ES-I3 (cell line): Measurements from ENCODE around the gene CANT1.
A peak's percentile ranks its signal among the peaks of the same experiment; 100 is the strongest.

Source experiments
- H3K36me3 ChIP-seq: 2 replicates; pipeline ENCODE4 v1.6.1; 2013; ENCODE audit warnings: mild to moderate bottlenecking, low read length, control low read depth, moderate library complexity; ENCODE audit not compliant: insufficient read depth
- H3K4me1 ChIP-seq: 2 replicates; pipeline ENCODE4 v1.6.1; 2013; ENCODE audit warnings: mild to moderate bottlenecking, control low read depth, low read length; ENCODE audit not compliant: insufficient read depth
- H3K9ac ChIP-seq: 2 replicates; pipeline ENCODE4 v1.6.1; 2013; ENCODE audit warnings: low read depth, mild to moderate bottlenecking, low read length, moderate library complexity
- H3K9me3 ChIP-seq: 2 replicates; pipeline ENCODE4 v1.6.1; 2013; ENCODE audit warnings: mild to moderate bottlenecking, low read length, moderate library complexity; ENCODE audit not compliant: control insufficient read depth, insufficient read depth

CANT1 gene

DNA sequence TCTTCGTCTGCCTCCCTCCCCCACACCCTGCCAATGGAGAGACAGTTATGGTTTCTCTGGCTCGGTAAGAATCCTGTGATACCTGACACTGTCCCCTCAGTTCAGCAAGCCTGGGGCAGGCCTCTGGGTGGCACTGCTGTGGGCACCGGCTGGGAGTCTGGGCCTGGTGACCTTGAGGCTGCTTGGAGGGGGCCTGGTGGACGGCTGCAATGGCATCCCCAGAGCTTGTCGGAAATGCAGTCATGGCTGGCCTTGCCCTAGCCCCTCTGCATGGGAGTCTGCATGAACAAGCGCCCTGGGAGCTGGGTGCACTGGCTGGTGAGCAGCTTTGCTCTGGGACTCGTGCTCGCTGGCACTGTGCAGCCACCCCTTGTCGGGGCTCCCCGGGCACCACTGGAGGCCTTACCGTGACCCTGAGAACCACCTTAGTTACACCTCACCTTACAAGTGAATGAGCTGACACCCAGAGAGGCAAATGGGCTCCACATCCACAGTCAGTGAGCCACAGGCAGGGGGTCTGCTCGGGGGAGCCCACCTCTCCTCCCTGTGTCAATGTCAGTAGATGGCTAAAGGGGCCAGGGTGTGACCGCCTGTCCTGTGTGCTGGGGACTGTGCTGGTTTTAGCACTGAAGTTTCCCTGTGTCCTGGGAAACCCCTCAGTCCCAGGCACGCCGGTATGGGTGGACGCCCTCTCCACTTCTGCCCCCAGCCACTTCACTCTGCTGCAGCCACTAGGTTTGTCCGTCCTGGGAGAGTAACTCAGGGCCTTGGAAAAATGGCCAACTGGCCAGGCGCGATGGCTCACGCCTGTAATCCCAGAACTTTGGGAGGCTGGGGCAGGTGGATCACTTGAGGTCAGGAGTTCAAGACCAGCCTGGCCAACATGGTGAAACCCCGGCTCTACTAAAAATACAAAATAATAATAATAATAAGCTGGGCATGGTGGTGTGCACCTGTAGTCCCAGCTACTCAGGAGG is 31.3 kb downstream of the CANT1 start:
- no peaks in the 10 kb centered on the region for H3K9me3 ChIP-seq
- no peaks in the 10 kb centered on the region for H3K36me3 ChIP-seq
- peaks cover 7% of the 10 kb centered on the region; the same call in 1 of the 2 replicates for H3K4me1 ChIP-seq
- H3K9ac ChIP-seq, result no peak overlapping the region

DNA sequence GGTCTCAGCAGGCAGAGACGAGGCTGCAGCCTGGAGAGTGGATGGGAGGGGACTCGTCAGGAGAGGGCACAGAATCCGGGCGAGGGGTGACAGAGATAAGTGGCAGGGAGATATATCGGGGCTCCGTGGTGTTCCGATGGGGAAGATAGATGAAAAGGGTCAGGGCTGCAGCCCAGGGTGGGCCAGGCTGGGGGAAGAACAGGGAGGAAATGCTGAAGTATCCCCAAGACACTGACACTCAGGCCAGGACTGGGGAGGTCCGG is 32.0 kb downstream of the CANT1 start:
- H3K4me1 ChIP-seq, result peaks cover 7% of the 10 kb centered on the region; the same call in 1 of the 2 replicates
- no peaks in the 10 kb centered on the region for H3K36me3 ChIP-seq
- H3K9me3 ChIP-seq, result no peaks in the 10 kb centered on the region
- no peak overlapping the region for H3K9ac ChIP-seq

DNA sequence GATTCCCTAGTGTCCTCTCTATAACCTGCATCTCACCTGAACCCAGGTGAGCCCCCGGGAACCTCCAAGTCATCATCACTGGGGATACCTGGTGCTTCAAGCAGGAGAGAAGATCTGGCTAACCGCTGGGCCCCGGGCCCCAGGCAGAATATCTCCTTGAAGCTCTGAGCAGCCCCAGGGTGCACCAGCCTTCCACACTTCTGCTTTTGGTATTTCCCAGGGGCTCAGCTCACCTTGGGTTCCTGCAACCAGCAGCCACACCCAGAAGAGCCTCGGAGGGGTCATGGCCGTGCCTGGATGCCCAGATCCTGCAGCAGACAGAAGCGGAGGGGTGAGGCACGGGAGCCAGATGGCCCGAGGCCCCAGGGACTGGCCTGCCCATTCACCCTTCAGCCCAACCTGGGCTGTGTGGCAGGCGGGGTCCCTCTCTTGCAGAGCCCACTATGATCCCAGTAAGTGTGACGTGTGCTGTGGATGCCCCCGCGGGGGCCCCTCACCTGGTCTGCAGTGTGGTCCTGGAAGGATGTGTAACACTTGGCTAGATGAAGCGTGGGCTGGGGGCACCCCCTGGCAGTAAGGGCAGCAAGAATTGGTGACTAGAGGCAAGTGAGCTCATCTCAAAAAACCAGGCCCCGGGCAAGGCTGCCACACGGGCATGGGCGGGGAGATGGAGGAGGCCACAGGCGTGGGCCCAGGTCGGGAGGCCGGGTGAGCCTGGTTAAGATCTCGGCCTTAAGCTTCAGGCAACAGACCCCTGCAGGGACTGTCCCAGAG is 32.5 kb downstream of the CANT1 start:
- Histone ChIP-seq H3K9ac (no peak overlapping the region), H3K4me1 (peaks cover 7% of the 10 kb centered on the region; the same call in 1 of the 2 replicates), H3K36me3 (no peaks in the 10 kb centered on the region)

DNA sequence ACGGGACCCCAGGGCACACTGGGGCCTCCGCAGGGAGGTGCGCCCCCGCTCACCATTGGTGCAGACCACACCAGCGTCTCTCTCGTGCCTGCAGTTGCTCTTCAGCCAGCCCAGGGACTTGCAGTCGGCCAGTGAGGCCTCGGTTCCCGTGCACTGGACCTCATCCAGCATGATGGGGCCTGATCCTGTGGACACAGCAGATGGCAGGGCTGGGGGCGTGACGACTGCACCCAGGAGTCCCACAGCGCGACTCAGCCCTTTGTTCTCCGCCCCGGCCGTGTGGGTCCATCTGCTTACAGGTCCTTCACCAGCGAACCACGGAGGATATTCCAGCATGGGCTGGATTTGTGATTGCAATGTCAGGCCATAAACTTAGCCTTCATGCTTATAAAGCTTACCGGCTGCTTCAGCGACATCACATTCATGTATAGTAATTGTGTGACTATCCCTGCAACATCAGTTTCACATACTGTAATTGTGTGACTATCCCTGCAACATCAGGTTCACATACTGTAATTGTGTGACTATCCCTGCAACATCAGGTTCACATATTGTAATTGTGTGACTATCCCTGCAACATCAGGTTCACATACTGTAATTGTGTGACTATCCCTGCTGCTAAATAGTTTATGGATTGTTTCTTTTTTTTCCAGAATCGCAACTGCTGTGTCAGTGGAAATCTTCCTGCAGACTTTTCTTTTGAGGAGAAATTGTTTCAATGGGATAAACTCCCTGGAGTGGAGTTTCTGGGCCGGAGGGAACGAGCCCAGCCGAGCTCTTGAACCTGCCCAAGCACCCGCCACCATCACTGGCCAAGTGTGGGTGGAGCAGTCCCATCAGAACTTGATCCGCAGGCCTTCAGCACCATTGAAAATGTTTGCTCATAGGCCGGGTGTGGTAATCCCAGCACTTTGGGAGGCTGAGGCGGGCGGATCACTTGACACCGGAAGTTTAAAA is 34.7 kb downstream of the CANT1 start:
- Histone ChIP-seq H3K9ac (peak overlapping the region; percentile 47; the same call in 1 of the 2 replicates), H3K4me1 (peaks cover 3% of the 10 kb centered on the region; the same call in 1 of the 2 replicates), H3K9me3 (no peaks in the 10 kb centered on the region), H3K36me3 (no peaks in the 10 kb centered on the region)

More for the DNA sequence above, 32.5 kb downstream of the CANT1 start:
- H3K9me3 ChIP-seq, result no peaks in the 10 kb centered on the region

DNA sequence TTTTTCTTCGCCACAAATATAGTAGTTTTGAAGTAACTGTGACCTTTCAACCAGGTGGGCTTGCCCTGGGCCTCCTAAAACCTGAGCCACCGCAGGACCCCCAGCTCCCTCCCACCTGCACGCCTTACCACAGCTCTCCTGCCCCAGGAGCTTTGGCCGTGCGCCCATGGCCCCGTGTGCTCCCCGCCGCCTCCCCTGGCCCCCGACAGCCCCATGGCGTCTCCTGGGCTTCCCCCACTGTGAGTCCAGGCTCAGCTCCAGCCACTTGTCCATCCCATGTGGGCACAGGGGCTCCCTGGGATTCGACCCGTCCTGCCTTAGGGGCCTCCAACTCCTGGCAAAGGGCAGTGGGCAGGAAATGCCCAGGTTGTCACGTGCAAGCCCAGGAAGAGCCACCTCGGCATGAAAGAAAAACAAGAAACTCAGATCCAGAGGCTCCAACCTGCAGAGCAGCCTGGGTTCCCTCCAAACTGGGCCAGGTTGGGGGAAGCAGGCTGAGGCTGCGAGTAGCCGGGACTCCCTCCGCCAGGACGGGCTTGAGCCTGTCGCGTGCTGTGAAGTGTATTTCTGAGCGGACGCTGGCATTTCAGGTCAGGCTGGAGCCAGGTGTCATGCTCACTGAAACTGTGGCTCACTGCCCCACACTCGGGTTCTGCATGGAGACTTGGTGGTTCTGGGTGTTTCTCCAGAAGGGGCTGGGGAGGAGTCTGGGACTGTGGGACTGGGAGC is 35.6 kb downstream of the CANT1 start:
- H3K4me1 ChIP-seq, result peaks cover 3% of the 10 kb centered on the region; the same call in 1 of the 2 replicates
- H3K36me3 ChIP-seq, result no peaks in the 10 kb centered on the region
- no peaks in the 10 kb centered on the region for H3K9me3 ChIP-seq
- no peak overlapping the region for H3K9ac ChIP-seq

DNA sequence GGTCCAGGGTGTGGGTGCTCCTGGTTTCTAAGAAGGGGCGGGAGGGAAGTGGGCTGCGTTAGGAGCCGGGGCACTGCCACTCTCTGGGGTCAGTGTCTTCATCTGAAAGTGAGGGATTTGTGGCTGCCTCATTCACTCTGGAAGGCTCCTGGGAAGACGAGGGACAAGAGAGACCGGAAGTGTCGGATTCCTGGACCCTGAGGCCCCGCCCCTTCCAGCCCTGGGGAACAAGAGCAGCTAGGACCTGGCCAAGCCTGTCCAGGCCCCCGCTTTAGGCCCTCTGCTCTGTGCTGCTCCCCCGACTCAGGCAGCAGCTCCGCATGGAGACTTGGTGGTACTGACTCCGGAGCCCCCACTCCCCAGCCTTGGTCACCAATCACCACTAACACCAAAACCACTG is 36.4 kb downstream of the CANT1 start:
- no peak overlapping the region for H3K9ac ChIP-seq
- H3K4me1 ChIP-seq, result peaks cover 3% of the 10 kb centered on the region; the same call in 1 of the 2 replicates
- H3K36me3 ChIP-seq, result no peaks in the 10 kb centered on the region
- H3K9me3 ChIP-seq, result no peaks in the 10 kb centered on the region

DNA sequence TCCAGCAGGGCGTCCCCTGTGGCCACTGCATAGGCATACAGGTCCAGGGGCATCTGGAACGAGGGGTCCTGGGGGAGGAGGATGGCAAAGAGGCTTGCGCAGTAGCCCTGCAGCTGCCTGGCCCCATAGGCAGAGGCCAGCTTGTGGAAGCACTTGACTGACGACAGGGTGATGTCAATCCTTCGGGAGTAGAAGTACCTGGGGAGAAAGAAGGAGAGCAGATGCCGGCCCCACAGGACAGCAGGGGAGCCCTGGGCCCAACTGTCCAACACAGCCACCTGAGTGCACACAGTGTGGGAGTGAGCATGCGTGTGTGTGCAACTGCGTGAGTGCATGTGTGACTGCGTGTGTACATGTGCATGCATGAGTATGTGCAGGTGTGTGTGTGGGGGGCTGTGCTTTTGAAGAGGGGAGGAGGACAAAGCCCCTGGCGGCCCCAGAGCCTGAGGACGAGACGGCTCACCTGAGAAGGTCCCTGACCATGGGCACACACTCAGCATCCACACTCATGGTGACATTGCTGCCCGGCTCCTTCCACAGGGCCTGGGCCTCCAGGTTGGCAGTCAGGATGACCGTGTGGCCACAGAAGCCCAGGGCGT is 37.0 kb downstream of the CANT1 start:
- Histone ChIP-seq H3K9ac (no peak overlapping the region), H3K36me3 (no peaks in the 10 kb centered on the region), H3K4me1 (peaks cover 3% of the 10 kb centered on the region; the same call in 1 of the 2 replicates), H3K9me3 (no peaks in the 10 kb centered on the region)

DNA sequence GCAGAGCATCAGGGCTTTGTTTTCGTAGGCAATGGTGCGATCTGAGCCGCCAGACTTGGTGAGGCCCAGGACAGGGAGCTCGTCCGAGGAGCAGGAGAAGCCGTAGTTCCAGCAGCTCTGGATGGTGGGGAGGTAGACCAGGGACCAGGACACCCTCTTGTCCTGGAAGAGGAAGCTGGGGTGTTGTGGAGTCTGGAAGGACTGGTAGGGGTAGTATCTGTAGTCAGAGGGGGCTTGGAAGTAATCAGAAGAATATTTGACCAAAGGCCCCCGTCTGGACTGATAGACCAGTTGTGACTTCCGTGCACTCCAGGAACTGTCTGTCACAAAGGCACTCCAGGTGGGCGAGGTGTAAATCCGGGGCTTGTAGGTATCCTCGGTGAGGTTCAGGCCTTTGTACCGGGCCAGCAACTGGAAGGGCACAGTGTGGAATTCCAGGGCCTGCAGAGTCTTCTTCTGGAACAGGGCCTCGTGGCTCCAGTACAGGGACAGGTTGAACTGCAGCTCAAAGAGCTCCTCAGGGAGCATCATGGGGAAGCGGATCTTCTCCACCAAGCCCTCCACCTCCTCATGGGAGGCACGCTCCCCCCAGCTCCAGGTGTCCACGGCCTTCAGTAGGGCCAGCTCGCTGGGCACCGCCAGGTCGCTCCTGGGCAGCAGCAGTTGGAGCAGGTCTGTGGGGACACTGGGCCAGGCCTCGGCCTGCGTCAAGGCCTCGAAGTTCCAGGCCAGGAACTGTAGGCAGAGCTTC is 37.6 kb downstream of the CANT1 start:
- Histone ChIP-seq H3K9ac (no peak overlapping the region), H3K36me3 (no peaks in the 10 kb centered on the region), H3K4me1 (peaks cover 3% of the 10 kb centered on the region; the same call in 1 of the 2 replicates), H3K9me3 (no peaks in the 10 kb centered on the region)

DNA sequence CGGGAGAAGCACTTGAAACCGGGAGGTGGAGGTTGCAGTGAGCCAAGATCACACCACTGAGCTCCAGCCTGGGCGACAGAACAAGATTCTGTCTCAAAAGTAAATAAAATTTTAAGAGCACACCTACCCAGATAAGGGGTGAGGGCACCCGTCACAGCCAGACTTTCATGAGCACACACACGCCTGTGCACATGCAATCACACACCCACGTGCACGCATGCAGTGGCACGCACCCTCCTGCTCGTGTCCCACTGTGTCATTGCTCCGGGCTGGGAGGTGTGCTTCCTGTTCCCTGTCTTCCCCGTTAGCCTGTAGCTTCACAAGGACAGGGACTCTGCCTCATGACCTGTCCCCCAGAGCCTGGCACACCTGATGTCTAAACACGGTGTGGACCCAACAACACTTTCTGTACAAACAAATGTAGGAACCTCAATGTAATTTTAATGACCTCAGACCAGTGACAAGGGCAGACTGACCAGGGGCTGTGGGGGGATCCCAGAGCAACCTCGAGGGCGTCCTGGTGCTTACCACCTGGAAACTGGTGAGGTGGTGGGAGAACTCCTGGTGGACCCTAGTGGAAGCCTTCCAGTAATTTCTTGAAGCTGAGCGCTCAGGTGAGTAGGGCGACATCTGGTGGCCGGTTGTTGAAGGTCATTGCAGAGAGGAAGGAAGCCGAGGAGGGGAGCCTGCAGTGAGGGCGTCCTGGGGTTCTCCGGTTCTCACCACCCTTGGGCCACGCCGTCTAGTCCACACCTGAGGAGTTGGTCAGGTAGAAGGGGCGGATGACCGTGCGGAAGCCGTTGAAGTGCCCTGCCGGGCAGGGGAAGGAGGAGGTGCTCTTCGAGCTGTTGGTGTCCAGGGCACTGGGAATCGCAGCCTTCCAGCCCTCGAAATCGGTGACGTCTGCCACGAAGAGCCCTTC is 38.5 kb downstream of the CANT1 start:
- Histone ChIP-seq H3K36me3 (no peaks in the 10 kb centered on the region), H3K9ac (no peak overlapping the region), H3K4me1 (peaks cover 3% of the 10 kb centered on the region; the same call in 1 of the 2 replicates)

DNA sequence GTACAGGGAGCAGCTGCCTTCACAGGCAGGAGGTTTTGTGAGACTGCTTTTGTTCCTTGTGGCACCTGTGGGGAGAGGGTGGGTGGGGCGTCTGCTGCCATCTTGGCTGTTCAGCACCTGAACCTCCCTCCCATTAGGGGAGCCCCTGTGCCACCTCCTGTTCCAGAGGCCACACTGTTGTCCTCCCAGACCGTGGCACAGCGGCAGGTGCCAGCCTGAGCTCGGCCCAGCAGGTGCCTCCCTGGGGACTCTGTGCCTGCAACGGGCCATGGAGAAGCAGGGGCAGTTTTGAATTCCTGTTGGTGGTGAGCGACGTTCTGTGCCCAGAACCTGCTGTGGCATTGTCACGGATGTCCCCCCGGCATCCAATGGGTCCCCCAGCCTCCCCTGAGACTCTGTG is 39.7 kb downstream of the CANT1 start:
- H3K9me3 ChIP-seq, result no peaks in the 10 kb centered on the region
- H3K9ac ChIP-seq, result no peak overlapping the region
- H3K36me3 ChIP-seq, result no peaks in the 10 kb centered on the region
- peaks cover 3% of the 10 kb centered on the region; the same call in 1 of the 2 replicates for H3K4me1 ChIP-seq

More for the DNA sequence above, 38.5 kb downstream of the CANT1 start:
- no peaks in the 10 kb centered on the region for H3K9me3 ChIP-seq

DNA sequence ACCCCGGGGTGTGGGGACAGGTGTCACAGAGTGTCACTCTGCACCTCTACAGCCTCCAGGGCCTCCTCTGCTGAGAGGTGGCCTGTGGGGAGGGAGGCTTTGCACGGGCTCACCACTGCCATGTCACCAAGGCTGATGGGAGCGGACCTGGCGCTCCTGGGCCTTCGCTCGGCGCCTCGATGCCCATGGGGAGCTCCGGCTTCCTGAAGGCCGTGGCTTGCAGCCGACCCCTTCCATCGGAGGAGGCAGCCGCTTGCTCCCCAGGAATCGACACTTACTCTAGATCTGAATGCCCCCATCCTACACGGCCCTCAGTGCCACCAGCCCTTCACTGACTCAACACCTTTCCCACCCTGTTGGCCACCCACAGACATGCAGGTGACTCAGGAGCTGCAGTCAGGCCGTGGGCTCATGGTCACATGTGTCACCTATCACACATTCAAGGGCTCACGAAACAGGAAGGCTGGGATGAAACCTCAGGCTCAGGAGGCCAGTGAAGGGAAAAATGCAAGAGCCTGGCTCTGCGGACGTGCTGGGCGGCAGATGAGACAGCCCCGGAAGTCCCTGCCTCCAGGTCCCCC is 41.7 kb downstream of the CANT1 start:
- Histone ChIP-seq H3K4me1 (no peaks in the 10 kb centered on the region; the same call in 1 of the 2 replicates), H3K9me3 (no peaks in the 10 kb centered on the region), H3K36me3 (no peaks in the 10 kb centered on the region), H3K9ac (no peak overlapping the region)
